Gastroesophageal sphincter (tissue), 3 donors: ENCODE measurements around the gene EEF2.

Experiments
- EP300 ChIP-seq: sonication (generic); formaldehyde crosslinking; IDR thresholded peaks from one replicate; pipeline ENCODE4 v1.6.1; 2017; ENCODE audit warnings: antibody characterized with exemption, mild to moderate bottlenecking
- POLR2A ChIP-seq, 2 donors: fragments of 450-650 bp; IDR thresholded peaks; one replicate each; pipeline ENCODE4 v1.6.1; 2017; ENCODE audit warnings: antibody characterized with exemption in 2 of 2, mild to moderate bottlenecking in 2 of 2, moderate library complexity in 1 of 2
- POLR2AphosphoS5 ChIP-seq: sonication (generic); formaldehyde crosslinking; IDR thresholded peaks from one replicate; pipeline ENCODE4 v1.6.1; 2017; ENCODE audit warnings: antibody characterized with exemption
- TF ChIP-seq, protein P1 (sequence below), 4 experiments: fragments of 200-600 bp in 2 of 4; fragments of 450-650 bp in 2 of 4; sonication (generic) in 1 of 4; IDR thresholded peaks; one replicate each; pipeline ENCODE4 v1.5.1; 2017 to 2019; ENCODE audit warnings: antibody characterized with exemption in 4 of 4, mild to moderate bottlenecking in 2 of 4, moderate library complexity in 2 of 4

DNA sequence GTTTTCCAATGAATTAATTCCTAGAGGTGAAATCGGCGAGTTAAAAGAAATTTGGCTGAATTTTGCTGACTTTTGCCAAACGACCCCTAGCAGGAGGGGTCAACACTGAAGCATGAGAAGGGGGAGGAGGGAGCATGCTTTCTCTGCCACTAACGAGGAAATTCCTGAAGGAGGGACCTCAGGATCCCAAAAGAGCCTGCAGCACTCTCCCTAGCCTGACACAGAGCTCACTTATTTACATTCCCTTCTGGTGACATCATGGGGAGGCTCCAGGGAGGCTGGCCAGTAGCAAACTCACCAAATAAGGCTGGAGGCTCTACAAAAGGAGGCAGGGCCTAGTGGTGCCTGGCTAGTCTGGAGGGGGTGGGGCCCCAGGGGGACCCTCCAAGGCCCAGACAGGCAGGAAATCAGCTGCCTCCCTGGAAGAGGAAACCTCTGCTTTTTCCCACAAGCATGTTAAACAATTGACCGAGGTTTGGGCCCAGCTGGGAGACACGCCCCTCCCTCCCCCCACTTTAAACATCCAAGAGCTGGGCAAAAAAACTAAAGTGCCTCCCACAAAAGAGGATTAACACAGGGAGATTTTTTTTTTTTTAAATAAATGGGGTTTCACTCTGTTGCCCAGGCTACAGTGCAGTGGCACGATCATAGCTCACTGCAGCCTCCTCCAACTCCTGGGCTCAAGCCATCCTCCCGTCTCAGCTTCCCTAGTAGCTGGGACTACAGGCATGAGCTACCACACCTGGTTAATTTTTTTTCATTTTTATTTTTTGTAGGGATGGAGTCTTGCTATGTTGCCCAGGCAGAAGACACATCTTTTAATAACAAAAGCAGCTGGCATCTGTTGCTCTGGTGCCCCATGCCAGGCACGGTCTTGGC is 16.5 kb downstream of the EEF2 start:
- TF ChIP-seq POLR2AphosphoS5, result peak; percentile 94
- TF ChIP-seq, protein P1, sequence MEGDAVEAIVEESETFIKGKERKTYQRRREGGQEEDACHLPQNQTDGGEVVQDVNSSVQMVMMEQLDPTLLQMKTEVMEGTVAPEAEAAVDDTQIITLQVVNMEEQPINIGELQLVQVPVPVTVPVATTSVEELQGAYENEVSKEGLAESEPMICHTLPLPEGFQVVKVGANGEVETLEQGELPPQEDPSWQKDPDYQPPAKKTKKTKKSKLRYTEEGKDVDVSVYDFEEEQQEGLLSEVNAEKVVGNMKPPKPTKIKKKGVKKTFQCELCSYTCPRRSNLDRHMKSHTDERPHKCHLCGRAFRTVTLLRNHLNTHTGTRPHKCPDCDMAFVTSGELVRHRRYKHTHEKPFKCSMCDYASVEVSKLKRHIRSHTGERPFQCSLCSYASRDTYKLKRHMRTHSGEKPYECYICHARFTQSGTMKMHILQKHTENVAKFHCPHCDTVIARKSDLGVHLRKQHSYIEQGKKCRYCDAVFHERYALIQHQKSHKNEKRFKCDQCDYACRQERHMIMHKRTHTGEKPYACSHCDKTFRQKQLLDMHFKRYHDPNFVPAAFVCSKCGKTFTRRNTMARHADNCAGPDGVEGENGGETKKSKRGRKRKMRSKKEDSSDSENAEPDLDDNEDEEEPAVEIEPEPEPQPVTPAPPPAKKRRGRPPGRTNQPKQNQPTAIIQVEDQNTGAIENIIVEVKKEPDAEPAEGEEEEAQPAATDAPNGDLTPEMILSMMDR (IDR thresholded peaks at IDR 0.05), result no peak
- no peak for TF ChIP-seq EP300
- peak; percentile 8 to 19 for TF ChIP-seq POLR2A (IDR thresholded peaks at IDR 0.05)
